Transverse colon (tissue), 4 donors: ENCODE data around the gene PTPRF.

Experiments used
- CTCF ChIP-seq, 5 experiments: fragments of 200-600 bp in 3 of 5; fragments of 450-650 bp in 2 of 5; sonication (generic) in 3 of 5; IDR thresholded peaks; 1 replicate in 2 of 5; 2 replicates in 3 of 5; pipeline ENCODE4 v1.5.1; 2016 to 2017; ENCODE audit warnings: antibody characterized with exemption in 5 of 5, inconsistent platforms in 3 of 5, mild to moderate bottlenecking in 2 of 5, moderate library complexity in 1 of 5
- POLR2AphosphoS5 ChIP-seq, 3 donors: sonication (generic); formaldehyde crosslinking; IDR thresholded peaks; one replicate each; pipeline ENCODE4 v1.6.1; 2016; ENCODE audit warnings: antibody characterized with exemption in 3 of 3

GRCh38 chr1:43481491-43481890, 49.2 kb upstream of the PTPRF start:
- TF ChIP-seq CTCF (IDR thresholded peaks at IDR 0.05) (no peak), POLR2AphosphoS5 (IDR thresholded peaks at IDR 0.05) (no peak)
